Glomerular visceral epithelial cell (primary cell): ENCODE data around the gene MYBPC1.
A peak's percentile ranks its signal among the peaks of the same experiment; 100 is the strongest.
"Not testable (repeated sequence)": the region's sequence is repeated elsewhere in the genome, so short reads cannot be mapped to it uniquely, and the experiment has no call there.

ENCODE experiments used
- DNase-seq: peaks from one replicate; pipeline ENCODE4 v3.0.0-alpha.2; 2016; ENCODE audit errors: extremely low spot score

MYBPC1 gene, protein sequence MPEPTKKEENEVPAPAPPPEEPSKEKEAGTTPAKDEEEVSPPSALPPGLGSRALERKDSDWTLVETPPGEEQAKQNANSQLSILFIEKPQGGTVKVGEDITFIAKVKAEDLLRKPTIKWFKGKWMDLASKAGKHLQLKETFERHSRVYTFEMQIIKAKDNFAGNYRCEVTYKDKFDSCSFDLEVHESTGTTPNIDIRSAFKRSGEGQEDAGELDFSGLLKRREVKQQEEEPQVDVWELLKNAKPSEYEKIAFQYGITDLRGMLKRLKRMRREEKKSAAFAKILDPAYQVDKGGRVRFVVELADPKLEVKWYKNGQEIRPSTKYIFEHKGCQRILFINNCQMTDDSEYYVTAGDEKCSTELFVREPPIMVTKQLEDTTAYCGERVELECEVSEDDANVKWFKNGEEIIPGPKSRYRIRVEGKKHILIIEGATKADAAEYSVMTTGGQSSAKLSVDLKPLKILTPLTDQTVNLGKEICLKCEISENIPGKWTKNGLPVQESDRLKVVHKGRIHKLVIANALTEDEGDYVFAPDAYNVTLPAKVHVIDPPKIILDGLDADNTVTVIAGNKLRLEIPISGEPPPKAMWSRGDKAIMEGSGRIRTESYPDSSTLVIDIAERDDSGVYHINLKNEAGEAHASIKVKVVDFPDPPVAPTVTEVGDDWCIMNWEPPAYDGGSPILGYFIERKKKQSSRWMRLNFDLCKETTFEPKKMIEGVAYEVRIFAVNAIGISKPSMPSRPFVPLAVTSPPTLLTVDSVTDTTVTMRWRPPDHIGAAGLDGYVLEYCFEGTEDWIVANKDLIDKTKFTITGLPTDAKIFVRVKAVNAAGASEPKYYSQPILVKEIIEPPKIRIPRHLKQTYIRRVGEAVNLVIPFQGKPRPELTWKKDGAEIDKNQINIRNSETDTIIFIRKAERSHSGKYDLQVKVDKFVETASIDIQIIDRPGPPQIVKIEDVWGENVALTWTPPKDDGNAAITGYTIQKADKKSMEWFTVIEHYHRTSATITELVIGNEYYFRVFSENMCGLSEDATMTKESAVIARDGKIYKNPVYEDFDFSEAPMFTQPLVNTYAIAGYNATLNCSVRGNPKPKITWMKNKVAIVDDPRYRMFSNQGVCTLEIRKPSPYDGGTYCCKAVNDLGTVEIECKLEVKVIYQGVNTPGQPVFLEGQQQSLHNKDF

DNA sequence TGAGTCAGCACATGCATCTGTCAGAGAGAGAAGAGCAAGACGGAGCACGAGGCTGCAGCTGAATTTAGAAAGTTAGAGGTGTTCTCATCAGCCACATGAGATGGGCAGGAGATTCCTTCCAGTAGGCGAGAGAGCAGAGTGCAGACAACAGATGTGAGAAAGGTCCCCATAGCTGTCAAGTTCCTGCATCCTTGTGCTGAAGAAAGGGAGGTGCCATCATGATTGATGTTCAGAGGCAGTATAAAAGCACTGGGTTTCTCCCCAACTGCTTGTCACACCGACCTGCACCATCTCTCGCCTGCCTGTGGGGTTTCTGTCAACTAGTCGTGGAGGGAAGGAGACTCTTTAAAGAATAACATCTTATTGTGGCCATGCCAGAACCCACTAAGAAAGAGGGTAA lies at the start of gene MYBPC1:
Gene MYBPC1 (plus strand): TSS at position 272 of the 400 bp plus-strand sequence. CDS start 100 bp downstream, at position 372.
- DNase-seq, result no peak

DNA sequence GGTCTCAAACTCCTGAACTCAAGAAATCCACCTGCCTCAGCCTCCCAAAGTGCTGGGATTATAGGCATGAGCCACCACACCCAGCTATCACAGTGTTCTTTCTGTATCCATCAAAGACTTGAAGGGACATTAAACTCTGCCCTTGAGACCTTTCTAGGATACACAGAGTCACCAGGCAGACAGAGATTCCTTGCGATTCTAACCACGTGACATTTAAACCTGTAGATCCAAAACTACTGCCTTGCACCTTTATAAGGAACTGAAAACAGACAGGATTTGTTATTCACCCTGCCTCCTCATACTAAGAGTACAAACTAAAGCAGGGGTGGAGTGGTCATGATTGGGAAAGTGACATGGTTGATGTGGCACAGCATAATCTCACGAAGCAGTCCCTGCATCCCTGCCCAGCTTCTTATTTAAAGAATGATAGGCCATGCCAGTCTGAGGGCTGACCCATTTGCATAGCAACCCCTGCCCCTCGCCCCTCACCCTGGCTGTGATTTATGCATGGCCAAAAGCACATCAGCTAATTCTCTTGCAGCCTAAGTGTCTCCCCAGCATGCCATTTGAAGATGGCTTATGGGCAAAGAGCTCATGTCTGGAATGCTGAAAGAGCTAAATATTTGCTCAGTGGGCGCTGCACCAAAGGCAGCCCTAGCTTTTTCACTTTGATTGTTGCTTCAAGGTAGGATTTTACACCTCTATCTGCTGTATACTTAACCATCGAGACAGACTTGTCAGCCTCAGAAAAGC lies 43.2 kb upstream of the MYBPC1 start:
- DNase-seq, result no peak

DNA sequence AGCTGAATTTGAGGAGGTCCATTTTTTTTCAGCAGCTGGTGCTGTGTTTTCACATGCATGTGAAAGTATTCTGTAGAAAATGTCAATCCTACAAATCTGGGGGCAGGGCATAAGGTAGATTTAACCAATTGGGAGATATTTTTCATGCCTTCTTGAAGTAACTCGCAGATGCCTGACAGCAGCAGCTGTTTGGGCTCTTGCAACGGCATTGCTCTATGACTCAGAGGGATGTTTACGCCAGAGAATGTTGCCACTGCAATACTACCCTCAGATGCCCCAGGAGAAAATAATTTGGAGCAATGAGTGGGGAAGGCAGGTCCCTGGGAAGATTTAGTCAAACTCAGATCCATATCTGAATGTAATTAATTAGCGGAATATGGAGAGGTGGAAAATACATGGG lies 42.5 kb upstream of the MYBPC1 start:
- DNase-seq, result no peak

DNA sequence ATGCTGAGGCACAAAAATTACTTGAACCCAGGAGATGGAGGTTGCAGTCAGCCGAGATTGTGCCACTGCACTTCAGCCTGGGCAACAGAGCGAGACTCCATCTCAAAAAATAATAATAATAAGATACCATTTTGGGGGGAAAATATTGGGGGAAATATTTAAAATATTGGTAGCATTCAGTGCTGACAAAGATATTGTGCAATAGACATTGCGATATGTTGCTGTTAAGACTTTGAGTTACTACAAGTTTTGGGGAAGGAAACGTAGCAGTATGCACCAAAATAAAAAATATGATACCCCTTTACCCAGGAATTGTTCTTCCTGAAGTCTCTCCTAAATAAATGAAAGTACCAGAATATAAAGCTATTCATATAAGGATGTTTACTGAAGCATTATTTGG lies 37.7 kb upstream of the MYBPC1 start:
- no peak for DNase-seq

DNA sequence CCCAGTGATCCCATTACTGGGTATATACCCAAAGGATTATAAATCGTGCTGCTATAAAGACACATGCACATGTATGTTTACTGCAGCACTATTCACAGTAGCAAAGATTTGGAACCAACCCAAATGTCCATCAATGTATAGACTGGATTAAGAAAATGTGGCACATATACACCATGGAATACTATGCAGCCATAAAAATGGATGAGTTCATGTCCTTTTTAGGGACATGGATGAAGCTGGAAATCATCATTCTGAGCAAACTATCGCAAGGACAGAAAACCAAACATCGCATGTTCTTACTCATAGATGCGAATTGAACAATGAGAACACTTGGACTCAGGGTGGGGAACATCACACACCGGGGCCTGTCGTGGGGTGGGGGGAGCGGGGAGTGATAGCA lies 36.0 kb upstream of the MYBPC1 start:
- not testable (repeated sequence) for DNase-seq

DNA sequence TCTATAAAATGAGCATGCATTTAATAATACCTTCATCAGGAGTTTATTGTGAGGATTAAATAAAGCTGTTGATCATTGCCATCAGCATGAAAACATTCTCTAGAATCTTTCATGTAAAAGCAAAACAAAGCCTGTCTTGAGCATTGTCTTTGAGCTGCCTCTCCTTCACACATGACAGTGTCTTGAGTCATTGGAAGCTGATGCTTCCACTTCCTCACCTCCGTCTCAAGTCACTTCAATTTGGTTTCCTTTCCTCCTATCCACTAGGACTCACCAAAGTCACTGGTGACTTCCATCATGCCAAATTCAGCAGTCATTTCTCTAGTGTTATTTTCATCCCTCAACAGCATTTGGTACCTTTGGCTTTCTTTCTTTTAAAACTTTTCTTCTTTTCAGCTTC lies 31.6 kb upstream of the MYBPC1 start:
- DNase-seq, result no peak

DNA sequence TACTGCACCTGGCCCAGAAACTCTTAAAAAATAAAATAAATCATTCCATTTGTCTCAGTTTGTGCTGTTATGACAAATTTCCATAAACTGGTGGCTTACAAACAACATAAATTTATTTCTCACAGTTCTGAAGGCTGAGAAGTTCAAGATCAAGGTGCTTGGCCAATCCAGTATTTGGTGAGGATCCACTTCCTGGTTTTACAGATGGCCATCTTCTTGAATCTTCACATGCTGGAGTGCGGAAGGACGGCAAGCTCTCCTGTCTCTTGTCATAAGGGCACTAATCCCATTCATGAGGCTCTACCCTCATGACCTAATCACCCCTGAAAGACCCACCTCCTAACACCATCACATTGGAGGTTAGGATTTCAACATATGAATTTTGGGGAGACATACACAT lies 29.9 kb upstream of the MYBPC1 start:
- DNase-seq, result no peak

DNA sequence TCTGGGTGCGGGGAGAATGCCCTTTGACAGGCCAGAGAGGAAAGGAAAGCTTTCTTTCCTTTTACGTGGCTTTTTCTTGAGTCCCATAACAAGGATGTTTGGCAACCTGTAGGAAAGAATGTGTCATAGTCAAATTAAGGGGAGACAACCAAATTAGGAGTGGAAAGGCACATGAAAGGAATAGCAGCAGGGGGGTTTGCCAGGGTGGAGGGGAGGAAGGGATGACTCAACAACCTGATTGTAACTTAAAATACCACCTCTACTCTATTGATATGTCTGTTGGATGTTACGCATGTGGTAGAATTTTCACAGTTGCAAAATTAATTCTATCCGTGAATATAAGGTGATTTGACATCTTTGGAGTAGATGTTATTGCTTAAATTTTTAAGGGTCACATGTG lies 28.5 kb upstream of the MYBPC1 start:
- DNase-seq, result no peak

DNA sequence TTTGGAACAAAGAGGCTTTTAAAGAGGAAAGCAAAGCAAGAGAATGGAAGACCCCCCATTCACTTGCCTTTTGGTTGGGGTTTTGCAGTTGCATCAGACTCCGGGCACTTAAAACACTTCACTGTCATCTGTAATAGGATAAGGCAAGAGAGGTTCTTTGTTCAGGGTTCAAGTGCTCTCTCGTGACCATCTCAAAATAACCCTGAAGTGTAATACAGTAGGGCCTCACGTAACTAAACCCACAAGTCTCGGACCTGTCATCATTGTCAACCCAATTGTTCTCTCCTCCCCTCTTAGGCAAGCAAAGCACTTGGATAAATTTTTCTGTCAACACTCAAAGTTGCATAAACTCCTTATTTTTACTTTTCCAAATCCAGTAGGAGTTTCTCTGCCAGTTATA lies 26.9 kb upstream of the MYBPC1 start:
- no peak for DNase-seq

DNA sequence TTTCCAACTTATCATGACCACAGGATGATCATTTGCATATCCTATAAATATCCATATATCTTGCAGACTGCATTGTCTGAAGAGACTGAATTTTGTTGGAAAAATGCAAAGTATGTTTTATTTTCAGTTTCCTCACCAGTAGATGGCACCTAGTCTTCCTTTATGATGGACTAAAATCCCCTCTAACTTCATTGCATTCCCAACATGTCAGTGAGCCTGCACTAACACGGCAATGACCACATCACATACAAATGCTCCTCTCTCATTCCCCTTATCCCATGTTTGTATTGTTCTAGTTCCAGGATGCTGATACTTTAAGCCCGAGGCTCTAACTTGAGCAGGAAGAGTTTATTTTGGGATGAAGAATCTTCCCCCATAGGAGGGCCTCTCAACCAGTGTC lies 24.7 kb upstream of the MYBPC1 start:
- peak; percentile 28 for DNase-seq

DNA sequence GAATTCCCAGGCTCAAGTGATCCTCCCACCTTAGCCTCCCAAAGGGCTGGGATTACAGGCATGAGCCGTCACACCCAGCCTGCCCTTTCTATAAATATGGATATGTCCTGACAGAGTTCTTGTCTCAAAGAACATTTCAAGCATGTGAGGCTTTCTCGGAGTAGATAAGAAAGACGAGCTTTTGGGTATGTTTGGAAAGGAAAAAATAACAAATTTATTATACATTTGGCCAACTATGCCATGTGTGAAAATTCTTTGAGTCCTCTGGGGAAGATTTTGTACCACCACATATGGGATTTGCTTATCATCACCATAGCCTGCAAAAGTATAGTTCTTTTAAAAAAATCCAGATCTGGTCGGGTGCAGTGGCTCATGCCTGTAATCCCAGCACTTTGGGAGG lies 23.7 kb upstream of the MYBPC1 start:
- no peak for DNase-seq

DNA sequence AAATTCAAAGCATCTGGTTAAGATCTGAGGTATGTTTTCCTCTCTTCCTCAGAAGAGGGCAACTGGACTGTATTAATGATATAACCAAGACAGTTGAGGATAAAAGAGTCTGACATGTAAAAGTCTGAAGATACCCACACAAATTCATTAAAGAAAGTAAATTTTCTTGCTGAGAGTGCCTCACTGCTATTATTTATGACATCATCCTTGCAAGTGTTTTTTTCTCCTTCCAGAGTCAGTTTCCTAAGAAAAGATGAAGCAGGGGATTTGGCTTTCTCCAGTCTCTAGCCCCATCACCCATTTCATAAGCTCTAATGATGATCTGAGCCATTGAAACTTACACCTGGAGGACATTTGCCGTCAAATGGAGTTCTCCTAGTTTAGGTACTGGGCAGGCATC lies 21.0 kb upstream of the MYBPC1 start:
- no peak for DNase-seq

DNA sequence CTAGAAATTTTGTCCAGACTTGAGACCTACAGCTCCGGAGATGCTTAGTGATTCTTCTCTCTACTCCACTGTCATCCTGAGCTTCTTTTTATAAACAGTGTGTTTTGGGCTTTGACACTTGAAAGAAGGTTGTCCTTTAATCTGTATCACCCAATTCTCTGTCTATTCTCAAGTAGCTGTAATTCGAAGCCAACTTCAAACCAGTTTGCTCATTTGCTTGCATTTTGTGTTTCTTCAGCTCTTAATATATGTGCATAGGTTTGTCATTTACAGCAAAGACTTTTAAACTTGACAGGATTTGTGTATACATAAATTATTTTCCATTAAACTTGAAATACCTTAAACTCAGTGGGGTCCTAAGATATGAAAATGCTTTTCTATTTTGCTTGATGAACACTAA lies 16.4 kb upstream of the MYBPC1 start:
- DNase-seq, result no peak

DNA sequence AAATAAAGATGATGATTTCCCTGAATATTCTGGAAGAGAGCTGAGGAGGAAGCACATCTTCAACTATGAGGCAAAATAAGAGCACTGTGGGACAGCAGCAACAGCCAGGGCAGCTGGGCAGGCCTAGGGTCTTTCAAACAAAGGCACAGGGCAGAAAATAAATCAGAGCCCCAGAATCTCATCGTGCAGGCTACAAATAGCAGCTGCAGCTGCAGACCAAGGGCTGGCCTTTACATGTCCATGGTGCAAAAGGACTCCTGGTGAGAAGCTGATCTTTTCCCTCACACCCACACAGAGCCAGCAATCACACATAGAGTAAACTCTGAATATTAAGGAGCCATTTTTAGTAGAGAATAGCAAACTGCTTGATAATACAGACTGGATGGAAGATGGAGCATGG lies 13.6 kb upstream of the MYBPC1 start:
- DNase-seq, result no peak

DNA sequence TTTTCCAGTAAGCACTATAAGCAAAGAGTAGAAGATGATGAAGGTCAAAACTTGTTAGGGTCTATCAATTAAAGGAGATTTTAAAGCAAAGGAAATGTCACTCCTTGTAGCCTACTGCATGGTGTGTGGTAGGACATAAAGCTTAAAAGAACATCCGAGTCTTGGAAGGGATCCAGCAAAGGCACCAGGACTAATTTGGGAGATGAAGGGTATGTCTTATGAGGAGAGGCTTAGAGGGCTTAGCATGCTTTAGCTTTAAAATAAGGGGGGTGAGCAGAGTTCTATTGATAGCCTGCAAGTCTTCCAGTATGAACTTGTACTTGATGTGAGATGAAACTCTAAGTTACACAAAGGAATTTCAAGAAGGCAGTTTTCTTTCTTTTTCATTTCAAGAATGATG lies 11.8 kb upstream of the MYBPC1 start:
- no peak for DNase-seq

DNA sequence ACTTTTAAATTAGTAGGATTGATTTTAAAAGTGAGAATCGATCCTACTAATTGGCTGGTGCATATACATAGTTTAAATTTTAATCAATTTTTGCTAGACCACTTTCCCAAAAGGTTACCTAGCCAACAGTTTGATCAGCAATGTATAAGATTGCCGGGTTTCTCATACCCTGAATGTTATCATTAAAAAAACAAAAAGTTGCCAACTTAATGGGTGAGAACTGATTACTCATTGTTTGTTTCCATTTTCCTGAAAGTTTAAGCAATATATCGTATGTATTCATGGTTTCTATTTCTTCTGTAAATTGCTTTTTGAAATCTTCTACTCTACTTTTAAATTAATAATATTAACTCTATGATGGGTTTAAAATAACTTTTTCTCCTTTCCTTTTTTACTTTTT lies 4.4 kb upstream of the MYBPC1 start:
- DNase-seq, result no peak

DNA sequence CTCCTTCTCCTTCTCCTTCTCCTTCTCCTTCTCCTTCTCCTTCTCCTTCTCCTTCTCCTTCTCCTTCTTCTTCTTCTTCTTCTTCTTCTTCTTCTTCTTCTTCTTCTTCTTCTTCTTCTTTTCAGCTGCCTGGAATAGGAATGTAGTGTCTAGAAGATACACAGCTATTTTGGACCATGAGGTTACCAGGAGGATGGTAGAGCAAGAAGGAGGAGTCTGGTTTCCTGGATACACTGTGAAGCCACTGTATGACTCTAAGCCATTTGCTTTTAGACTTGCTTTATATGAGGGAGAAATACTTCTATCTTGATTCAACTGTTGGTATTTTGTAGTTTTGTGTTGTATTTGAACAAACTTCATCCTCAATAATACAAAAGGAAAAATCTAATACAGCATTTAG lies 3.0 kb upstream of the MYBPC1 start:
- DNase-seq, result no peak

DNA sequence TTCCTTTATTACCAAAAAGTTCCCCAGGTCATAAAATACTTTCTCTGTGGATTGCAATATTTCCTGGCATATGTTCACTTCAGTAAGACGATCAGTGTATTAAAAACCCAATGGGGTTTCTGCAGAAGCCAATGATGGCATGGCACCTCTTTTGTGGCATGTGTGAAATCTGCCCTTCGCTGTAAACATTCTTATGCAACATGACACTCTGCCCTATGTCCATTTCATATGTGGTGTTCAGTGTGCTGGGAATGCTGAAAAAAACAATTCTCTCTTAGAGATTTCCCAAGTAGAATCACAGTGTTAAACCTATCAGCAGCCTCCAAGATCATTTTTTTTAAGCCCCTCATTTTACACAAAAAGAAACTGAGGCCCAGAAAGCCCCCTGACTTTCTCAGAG lies 2.3 kb upstream of the MYBPC1 start:
- DNase-seq, result no peak

DNA sequence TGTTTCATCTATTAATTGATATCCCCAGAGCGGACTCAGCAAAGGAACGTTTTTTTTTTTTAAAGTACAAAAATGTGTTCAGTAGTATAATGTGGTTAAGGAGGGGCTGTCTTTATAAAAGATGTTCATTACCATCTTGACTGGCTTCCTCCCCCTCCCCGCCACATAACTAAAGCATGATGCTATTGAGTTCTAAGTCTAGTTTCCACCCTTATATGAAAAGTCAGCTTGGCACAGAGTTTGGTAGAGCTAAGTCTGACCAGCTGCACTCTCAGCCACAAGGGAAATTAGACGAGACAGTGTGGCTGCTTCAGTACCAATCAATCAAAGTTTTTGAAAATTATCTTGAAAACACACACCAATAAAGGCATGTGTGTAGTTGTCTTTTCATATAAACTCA lies 1.9 kb upstream of the MYBPC1 start:
- DNase-seq, result no peak

DNA sequence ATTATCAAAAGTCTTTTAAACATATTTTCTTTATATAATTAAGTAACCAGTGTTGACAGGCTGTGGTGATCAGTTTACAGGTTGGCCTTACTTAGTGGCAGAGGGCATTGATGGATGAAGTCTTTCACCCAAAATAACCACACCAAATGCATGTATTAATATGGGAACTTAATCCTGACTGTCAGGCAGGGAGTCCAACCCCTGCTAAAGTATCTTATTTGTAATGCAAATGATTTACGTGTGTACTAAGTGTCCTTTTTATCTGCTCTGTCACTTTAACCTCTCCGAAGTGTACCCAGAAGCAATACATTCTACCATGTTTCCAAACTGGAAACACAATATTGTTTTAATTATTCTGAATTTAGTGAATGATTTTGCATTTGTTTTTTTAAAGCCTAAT lies 1.4 kb downstream of the MYBPC1 start:
- no peak for DNase-seq

DNA sequence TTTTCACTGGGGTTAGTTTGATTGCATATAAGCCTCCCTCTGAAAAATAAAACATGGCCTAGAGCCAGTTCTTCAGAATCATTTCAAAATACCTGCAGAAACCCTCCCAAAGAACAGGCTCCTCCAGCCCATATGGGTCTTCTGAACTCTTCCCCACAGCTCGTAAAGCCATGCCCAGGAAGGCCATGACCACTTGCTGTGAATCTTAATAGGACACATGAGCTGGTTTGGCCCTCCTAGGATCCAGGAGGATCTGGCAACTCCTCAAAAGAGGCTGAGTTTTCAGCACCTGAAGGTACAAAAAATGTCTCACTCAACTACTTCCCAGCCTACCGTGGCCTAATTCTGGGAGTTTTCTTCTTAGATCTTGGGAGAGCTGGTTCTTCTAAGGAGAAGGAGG lies 2.4 kb downstream of the MYBPC1 start:
- DNase-seq, result no peak

DNA sequence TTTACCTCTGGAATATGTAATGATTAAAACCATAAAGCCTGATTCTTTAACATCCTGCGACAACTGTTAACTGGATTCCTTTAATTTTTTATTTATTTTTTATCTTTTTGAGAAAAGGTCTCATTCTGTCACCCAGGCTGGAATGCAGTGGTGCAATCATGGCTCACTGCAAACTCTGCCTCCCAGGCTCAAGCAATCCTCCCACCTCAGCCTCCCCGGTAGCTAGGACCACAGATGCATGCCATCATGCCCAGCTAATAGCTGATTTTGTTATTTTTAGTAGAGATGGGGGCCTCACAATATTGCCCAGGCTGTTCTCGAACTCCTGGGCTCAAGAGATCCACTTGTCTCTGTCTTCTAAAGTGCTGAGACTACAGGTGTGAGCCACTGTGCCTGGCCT lies 3.7 kb downstream of the MYBPC1 start:
- no peak for DNase-seq
